GM12873 (cell line): ENCODE results near the gene DHRS4.

Source experiments
- TF ChIP-seq, protein P1 (sequence below): IDR thresholded peaks from 2 replicates; pipeline ENCODE4 v1.5.1; 2012; ENCODE audit warnings: low read depth, mild to moderate bottlenecking, moderate library complexity, low read length, control low read depth; ENCODE audit not compliant: insufficient read depth; ENCODE audit errors: missing control alignments

Gene DHRS4

DNA sequence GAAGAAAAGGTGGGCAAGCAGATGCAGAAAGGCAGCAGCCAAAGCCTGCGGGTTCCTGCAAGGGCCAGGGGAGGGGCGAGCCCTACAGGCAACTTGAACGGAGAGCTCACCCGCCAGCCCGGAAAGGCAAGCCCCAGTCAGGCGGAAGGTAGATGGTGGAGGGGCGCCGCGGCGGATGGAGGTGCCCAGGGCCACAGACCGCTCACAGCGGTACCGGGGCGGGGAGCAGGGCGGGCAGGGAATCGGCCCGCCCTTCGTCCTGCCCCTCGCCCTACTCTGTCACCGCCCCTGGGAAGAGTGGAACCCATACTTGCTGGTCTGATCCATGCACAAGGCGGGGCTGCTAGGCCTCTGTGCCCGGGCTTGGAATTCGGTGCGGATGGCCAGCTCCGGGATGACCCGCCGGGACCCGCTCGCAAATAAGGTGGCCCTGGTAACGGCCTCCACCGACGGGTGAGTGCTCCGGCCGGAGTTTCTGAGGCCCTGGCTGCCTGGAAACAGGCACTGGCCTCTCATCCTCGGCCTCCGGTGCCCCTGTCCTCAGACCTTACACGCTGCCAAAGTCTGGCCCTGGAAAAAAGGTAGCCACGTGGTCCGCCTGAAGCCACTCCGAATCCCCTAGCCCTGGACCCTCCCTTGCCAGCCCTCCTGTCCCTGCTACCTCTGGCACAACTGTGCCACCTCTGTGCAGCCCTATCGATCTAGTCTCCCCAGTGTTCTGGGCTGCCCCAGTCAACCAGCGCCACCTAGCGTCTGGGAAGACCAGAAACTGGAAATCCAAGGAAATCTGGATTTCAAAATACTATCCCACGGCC, at the start of gene DHRS4:
Gene DHRS4 (plus strand): TSS at position 307 of the 815 bp plus-strand sequence. CDS start 19 bp downstream, at position 326.
- TF ChIP-seq, protein P1, sequence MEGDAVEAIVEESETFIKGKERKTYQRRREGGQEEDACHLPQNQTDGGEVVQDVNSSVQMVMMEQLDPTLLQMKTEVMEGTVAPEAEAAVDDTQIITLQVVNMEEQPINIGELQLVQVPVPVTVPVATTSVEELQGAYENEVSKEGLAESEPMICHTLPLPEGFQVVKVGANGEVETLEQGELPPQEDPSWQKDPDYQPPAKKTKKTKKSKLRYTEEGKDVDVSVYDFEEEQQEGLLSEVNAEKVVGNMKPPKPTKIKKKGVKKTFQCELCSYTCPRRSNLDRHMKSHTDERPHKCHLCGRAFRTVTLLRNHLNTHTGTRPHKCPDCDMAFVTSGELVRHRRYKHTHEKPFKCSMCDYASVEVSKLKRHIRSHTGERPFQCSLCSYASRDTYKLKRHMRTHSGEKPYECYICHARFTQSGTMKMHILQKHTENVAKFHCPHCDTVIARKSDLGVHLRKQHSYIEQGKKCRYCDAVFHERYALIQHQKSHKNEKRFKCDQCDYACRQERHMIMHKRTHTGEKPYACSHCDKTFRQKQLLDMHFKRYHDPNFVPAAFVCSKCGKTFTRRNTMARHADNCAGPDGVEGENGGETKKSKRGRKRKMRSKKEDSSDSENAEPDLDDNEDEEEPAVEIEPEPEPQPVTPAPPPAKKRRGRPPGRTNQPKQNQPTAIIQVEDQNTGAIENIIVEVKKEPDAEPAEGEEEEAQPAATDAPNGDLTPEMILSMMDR, result peak; percentile 89

DNA sequence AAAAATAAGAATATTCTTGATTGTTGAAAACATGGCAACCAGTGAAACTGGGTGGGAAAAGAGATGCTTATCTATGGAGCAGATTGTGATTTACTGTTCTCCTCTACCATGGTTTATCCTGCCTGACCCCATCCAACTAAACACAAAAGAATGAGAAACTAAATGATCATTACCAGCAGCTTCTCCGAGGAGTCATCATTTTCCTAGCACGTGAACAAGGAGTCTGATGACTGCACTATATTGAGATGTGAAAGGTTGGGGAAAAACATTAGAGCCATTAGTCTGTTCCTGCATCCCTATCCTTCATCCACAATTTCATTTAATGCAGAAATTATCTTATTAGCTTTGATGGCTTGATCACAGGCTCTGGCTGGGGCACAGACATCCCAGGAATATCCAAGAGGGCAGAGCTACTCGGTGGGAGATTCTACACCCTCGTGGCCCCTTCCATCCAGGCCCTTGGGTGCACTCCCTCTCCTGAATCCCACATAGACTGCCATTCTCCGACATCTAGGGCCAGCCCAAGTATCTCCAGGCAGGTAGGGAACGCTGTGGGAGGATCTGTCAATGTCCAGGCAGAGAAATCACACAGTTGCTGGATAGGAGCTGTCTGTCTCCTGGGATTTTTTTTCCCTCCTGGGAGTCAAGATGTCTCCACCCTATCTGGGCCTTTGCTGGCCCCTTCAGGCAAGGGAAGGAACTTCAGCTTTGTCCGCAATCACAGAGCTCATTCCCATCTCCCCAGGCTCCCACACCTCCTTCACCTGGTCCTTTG, 43.3 kb upstream of the DHRS4 start:
- TF ChIP-seq, protein P1, result peak; percentile 93

GRCh38 chr14:23910876-23911210, 42.7 kb upstream of the DHRS4 start:
- TF ChIP-seq, protein P1, result no peak

DNA sequence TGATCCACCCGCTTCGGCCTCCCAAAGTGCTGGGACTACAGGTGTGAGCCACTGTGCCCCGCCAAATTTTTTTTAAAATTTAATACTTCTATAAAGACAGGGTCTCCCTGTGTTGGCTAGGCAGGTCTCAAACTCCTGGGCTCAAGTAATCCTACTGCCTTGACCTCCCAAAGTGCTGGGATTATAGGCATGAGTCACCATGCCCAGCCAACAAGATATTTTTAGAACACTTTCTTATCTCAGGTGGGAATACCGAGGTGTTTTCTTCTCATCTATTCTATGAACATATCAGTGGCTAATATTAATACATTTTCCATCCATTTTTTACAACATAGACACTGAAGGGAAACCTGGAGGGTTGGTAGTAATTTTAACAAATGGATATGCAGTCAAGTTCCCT, 38.0 kb upstream of the DHRS4 start:
- TF ChIP-seq, protein P1, result no peak

GRCh38 chr14:23916004-23916403, 37.6 kb upstream of the DHRS4 start:
- TF ChIP-seq, protein P1, result no peak

- TF ChIP-seq, protein P1, result no peak
These were observed 37.1 kb upstream of the DHRS4 start for GRCh38 chr14:23916446-23916845.

GRCh38 chr14:23922545-23922944, 31.0 kb upstream of the DHRS4 start:
- TF ChIP-seq, protein P1, result no peak
